ENCODE results near the gene CROCC2. TPM values are rescaled to one million over a fixed set of nuclear protein-coding genes. Genes with fewer than 3 reads are reported as not detected.

Gene CROCC2
- total and polyA plus RNA-seq, 4 donors, result 1.3 to 17.4 (median 4.4) TPM

GRCh38 chr2:240936106-240936505, 30.0 kb downstream of the CROCC2 start:
- no peak for DNase-seq
- Histone ChIP-seq H3K9me3 (ENCODE audit: control insufficient read depth in 4 of 4, insufficient read depth in 3 of 4, low read length in 3 of 4) (peaks cover 0 to 4% (median 3%) of the 10 kb centered on the region in 4 donors), H3K4me1 (ENCODE audit: control insufficient read depth in 5 of 5, insufficient read depth in 5 of 5, low read length in 5 of 5) (peaks cover 0 to 5% (median 0%) of the 10 kb centered on the region in 5 donors), H3K36me3 (ENCODE audit: control insufficient read depth in 4 of 4, insufficient read depth in 4 of 4, low read length in 4 of 4) (no peaks in the 10 kb centered on the region), H3K4me3 (no peak overlapping the region), H3K27ac (ENCODE audit: low read depth in 1 of 2, low read length in 1 of 2) (no peak overlapping the region), H3K9ac (ENCODE audit: insufficient read depth in 1 of 2, low read length in 2 of 2) (no peak overlapping the region), H3K27me3 (ENCODE audit: control insufficient read depth in 3 of 3, insufficient read depth in 3 of 3, low read length in 2 of 3) (no peaks in the 10 kb centered on the region)
- 89 to 91% methylated on average over 9 of the region's 9 CpGs for WGBS, 2 donors
- TF ChIP-seq, protein P1, sequence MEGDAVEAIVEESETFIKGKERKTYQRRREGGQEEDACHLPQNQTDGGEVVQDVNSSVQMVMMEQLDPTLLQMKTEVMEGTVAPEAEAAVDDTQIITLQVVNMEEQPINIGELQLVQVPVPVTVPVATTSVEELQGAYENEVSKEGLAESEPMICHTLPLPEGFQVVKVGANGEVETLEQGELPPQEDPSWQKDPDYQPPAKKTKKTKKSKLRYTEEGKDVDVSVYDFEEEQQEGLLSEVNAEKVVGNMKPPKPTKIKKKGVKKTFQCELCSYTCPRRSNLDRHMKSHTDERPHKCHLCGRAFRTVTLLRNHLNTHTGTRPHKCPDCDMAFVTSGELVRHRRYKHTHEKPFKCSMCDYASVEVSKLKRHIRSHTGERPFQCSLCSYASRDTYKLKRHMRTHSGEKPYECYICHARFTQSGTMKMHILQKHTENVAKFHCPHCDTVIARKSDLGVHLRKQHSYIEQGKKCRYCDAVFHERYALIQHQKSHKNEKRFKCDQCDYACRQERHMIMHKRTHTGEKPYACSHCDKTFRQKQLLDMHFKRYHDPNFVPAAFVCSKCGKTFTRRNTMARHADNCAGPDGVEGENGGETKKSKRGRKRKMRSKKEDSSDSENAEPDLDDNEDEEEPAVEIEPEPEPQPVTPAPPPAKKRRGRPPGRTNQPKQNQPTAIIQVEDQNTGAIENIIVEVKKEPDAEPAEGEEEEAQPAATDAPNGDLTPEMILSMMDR (IDR thresholded peaks at IDR 0.05; ENCODE audit: control extremely low read depth, extremely low read depth), result no peak
- no peak for ATAC-seq (ENCODE audit: insufficient read depth, low FRiP score)

GRCh38 chr2:240946046-240946445, 39.9 kb downstream of the CROCC2 start:
- Histone ChIP-seq H3K9ac (ENCODE audit: insufficient read depth in 1 of 2, low read length in 2 of 2) (no peak overlapping the region), H3K27ac (ENCODE audit: low read depth in 1 of 2, low read length in 1 of 2) (no peak overlapping the region), H3K27me3 (ENCODE audit: control insufficient read depth in 3 of 3, insufficient read depth in 3 of 3, low read length in 2 of 3) (no peaks in the 10 kb centered on the region), H3K4me3 (no peak overlapping the region), H3K4me1 (ENCODE audit: control insufficient read depth in 5 of 5, insufficient read depth in 5 of 5, low read length in 5 of 5) (peaks cover 0 to 6% (median 0%) of the 10 kb centered on the region in 5 donors), H3K9me3 (ENCODE audit: control insufficient read depth in 4 of 4, insufficient read depth in 3 of 4, low read length in 3 of 4) (no peaks in the 10 kb centered on the region), H3K36me3 (ENCODE audit: control insufficient read depth in 4 of 4, insufficient read depth in 4 of 4, low read length in 4 of 4) (no peaks in the 10 kb centered on the region)
- no peak for ATAC-seq (ENCODE audit: insufficient read depth, low FRiP score)
- TF ChIP-seq, protein P1 (IDR thresholded peaks at IDR 0.05; ENCODE audit: control extremely low read depth, extremely low read depth), result no peak
- peak in 1 of 3 donors; percentile 11 for DNase-seq
- WGBS, 2 donors, result 84 to 89% methylated on average over 7 of the region's 7 CpGs

- ATAC-seq (ENCODE audit: insufficient read depth, low FRiP score) (no peak), DNase-seq (peak in 1 of 3 donors; percentile 9)
- no peak overlapping the region for H3K27ac ChIP-seq (ENCODE audit: low read depth in 1 of 2, low read length in 1 of 2)
- 73 to 84% methylated on average over 5 of the region's 5 CpGs for WGBS, 2 donors
- no peaks in the 10 kb centered on the region for H3K9me3 ChIP-seq (ENCODE audit: control insufficient read depth in 4 of 4, insufficient read depth in 3 of 4, low read length in 3 of 4)
- H3K4me1 ChIP-seq (ENCODE audit: control insufficient read depth in 5 of 5, insufficient read depth in 5 of 5, low read length in 5 of 5), result peaks cover 0 to 6% (median 0%) of the 10 kb centered on the region in 5 donors
- no peaks in the 10 kb centered on the region for H3K36me3 ChIP-seq (ENCODE audit: control insufficient read depth in 4 of 4, insufficient read depth in 4 of 4, low read length in 4 of 4)
- no peak overlapping the region for H3K9ac ChIP-seq (ENCODE audit: insufficient read depth in 1 of 2, low read length in 2 of 2)
- H3K27me3 ChIP-seq (ENCODE audit: control insufficient read depth in 3 of 3, insufficient read depth in 3 of 3, low read length in 2 of 3), result no peaks in the 10 kb centered on the region
- TF ChIP-seq, protein P1 (IDR thresholded peaks at IDR 0.05; ENCODE audit: control extremely low read depth, extremely low read depth), result no peak
- H3K4me3 ChIP-seq, result no peak overlapping the region
Observed at GRCh38 chr2:240946654-240947053, 40.5 kb downstream of the CROCC2 start.

- no peaks in the 10 kb centered on the region for H3K36me3 ChIP-seq (ENCODE audit: control insufficient read depth in 4 of 4, insufficient read depth in 4 of 4, low read length in 4 of 4)
- no peaks in the 10 kb centered on the region for H3K9me3 ChIP-seq (ENCODE audit: control insufficient read depth in 4 of 4, insufficient read depth in 3 of 4, low read length in 3 of 4)
- WGBS, 2 donors, result 84 to 87% methylated on average over 6 of the region's 6 CpGs
- no peak overlapping the region for H3K4me3 ChIP-seq
- no peak overlapping the region for H3K27ac ChIP-seq (ENCODE audit: low read depth in 1 of 2, low read length in 1 of 2)
- H3K27me3 ChIP-seq (ENCODE audit: control insufficient read depth in 3 of 3, insufficient read depth in 3 of 3, low read length in 2 of 3), result no peaks in the 10 kb centered on the region
- DNase-seq (peak in 1 of 3 donors; percentile 5), ATAC-seq (ENCODE audit: insufficient read depth, low FRiP score) (no peak)
- H3K9ac ChIP-seq (ENCODE audit: insufficient read depth in 1 of 2, low read length in 2 of 2), result no peak overlapping the region
- H3K4me1 ChIP-seq (ENCODE audit: control insufficient read depth in 5 of 5, insufficient read depth in 5 of 5, low read length in 5 of 5), result peaks cover 0 to 6% (median 0%) of the 10 kb centered on the region in 5 donors
- TF ChIP-seq, protein P1 (IDR thresholded peaks at IDR 0.05; ENCODE audit: control extremely low read depth, extremely low read depth), result no peak
Observed at GRCh38 chr2:240947176-240947575, 41.0 kb downstream of the CROCC2 start.

Measured in lung (tissue), 12 donors.